DMS 273 treated with DMSO at 0.1 percent for 48 hours (cell line): Measurements from ENCODE around the gene TMEM138.

Source experiments
- DNase-seq: peaks from one replicate; lab custom pipeline; 2025; lab: John Stamatoyannopoulos, UW

Gene TMEM138

DNA sequence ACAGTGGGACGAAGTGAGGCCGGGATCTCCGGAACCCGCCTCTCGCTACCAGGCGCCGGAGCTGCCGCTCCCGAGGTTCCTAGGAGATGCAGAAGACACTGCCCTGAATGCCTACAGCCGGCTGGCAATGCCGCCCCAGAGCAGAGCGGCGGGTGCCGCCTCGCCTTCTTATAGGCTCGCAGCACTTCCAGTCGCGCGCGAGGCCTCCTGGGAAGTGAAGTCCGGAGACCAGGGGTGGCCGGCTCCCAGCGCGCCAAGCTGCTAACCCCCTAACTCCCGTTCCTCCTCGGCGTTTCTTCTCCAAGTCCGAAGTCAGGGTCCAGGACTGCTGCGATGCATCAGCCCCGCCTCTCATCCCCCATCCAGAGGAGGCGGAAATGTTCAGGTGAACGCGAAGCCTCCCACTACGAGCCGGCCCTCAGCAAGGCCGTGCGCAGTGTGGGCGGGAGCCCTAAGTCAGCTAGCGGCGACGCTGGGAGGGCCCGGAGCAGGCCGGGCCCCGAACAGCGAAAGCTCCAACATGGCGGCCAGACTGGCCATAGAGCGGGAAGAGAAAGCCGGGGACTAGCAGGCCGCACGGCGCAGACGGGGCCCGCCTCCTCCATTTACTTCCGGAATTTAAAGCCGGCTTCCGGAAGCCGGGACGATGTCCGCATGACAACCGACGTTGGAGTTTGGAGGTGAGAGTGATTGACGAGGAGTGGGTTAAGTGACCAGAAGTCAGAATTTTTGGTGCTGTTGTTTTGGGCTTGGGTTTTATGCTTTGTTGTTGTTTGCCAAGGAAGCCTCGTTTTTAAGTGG is at the start of gene TMEM138, which contains the start of gene CYB561A3:
Gene TMEM138, plus strand, starts transcription at position 634 of the 801 bp plus-strand sequence. CDS start 2,017 bp downstream, outside the sequence.
Gene CYB561A3, minus strand, starts transcription at position 142 of the 801 bp plus-strand sequence. CDS start 5,169 bp downstream, outside the sequence.
- DNase-seq = peak; percentile 74

DNA sequence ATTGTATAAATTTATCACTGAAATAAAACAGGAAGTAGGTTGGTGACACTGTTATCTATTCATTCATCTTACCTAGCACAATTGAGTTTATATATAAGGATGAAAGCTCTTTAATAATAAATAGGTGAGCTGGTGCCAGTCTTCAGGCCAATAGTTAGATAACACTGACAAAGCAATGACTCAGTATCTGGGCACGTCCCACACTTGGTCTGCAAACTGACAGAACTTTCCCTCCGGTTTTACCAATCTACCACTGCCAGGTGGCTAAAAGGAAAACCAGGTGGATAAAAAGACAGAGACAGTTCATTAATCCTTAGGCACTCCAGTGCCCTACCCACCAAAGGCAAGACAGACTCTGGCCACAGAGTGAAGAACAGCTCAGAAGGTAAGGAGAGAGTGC is 46.9 kb upstream of the TMEM138 start:
- DNase-seq = no peak

DNA sequence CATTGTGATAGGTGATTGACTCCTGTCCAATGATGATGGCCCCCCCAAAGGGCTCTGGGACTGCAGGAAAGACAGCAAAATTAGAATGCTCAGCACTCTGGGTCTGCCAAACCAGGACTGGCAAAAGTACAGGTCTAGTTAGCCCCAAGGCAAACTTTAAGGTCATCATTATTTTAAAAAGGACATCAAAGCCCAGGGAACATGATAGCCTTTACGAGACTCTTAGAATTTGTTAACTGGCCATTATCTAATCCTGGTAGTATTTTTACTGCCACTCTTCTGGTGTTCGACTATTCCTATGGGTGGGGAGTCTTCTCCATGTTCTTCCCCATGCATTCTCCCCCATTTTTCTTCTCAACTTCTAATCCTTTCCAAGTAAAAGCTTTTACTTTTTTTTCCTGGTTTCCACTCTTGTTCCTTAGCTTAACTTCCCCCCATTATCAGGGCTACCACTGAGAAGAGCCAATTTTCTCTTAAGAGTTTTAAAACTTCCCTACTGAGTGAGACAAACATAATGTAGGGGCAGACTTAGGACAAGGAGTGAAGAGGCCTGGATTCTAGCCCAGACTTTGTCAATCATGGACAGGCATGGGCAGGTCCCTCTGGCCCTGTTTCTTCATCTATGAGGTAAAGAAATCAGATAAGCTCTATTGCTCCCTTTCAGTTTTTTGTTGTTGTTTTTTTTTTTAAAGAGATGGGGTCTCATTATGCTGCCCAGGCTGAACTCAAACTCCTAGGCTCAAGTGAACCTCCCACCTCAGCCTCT is 36.3 kb upstream of the TMEM138 start:
- peak; percentile 9 for DNase-seq

DNA sequence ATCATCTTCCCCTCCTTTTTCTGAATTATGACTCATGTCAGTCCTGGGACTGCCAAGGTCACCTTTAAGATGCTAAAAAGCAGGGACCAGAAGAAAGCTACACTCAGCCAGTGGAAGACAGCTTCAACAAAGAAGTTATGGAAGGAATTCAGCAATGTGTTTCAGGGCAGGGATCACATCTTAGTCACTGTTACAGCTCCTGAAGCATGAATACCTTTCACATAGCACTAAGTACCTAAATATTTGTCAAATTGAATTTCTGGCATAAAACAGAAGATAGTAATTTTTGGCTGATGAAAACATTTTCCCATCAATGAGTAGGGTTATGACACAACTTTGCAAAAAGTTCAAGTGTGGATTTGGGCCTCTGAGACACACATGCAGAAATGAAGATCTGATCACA is 34.5 kb upstream of the TMEM138 start:
- DNase-seq = no peak

DNA sequence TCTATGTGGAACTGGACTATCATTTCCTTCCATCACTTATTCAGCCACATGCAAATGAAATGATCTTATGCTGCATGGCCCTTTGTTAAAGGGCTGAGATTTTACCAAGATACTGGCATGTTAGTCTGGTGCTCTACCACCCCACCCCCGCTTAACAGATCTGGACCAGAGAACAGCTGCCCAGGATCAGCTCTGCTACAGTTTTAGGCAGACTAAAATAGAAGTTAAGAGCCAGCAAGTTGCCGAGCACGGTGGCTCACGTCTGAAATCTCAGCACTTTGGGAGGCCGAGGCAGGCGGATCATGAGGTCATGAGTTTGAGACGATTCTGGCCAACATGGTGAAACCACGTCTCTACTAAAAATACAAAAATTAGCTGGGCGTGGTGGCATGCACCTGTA is 33.8 kb upstream of the TMEM138 start:
- no peak for DNase-seq

DNA sequence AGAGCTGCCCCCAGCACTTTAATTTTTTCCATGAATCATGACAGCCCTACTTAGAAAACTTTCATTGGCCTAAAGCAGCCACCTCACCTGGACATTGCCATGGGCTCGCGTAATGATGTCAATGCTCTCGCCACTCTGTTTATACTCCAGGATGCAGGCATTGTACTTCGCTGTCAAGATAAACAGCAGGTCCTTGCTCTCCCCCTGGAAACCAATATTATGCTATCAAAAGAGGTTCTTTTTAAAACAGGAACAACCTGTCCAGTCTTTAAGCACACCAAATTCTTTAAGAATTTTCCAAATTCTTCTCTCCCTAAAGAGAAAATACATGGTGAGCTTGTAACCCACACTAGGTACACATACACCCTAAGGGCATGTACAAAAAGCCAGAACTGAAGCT is 32.3 kb upstream of the TMEM138 start:
- no peak for DNase-seq

DNA sequence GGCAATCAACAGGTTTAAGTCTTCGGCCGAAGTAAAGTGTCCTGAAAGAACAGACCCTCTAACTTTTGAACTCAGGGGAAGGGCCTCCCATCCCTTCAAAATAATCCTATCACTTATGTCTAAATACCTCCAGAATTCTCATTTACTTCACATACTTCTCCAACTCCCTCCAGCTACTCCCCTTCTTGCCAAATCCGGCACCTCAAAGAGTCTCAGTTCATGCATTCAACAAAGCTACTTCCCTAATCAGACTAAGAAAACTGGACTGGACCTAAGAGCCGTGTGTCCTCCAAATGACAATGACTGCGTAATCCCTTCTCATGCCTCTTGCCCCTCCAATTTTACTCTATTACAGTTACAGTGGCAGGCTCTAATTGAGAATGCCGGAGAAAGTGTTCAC is 30.5 kb upstream of the TMEM138 start:
- DNase-seq = no peak

DNA sequence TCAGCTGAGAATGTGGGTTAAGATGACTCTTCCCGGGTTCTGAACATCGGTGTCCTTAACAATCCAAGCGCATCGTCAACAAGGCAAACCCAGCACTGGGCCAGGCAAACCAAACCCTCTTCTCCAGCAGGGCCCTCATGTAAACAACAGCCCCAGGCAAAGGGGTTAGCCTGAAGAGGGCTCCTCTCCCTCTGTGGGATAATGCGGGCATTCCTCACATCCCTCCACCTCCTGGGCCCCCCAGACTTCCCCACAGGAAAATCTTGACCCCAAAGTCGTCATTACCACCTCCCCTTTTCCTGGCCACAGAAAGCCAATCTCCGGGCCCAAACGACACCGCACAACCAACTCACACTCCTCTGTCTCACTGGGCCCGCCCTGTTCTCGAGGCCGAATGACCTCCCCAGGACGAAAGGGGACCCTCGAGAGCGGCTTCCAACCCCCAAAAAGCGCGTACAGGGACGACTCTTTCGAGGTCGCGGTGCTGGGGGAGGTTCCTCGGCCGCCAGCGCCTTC is 29.8 kb upstream of the TMEM138 start:
- no peak for DNase-seq

DNA sequence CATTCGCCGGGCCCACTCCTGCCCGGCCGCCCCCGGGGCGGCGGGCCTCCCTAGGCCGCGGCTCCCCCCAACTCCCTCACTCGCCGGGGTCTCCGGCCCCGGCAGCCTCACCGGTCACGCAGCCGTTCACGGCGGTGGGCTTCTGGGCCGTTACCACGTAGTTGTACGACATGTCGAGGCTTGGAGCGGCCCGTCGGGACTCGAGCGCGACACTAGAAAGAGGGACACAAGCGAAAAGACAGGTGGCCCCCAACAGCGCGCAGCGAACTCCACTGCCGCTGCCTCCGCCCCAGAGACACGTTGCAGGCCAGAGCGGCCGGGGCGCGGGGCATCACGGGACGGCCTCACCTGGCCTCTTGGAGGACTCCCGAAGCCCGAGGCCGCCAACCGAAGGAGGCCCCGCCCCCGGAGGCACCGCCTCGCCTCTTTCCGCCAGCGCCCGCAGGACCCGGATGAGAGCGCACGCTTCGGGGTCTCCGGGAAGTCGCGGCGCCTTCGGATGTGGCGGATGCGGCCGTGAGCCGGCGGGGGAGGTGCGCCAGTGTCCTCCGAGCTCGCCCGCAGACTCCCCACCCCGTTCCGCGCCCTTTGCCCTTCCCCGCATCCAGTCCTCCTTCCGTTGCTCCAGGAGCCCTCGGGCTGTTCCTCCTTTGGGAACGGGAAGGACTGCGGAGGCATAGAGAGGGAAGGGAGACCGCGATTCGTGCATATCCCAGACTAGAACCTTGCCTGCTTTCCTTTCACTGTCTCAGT is 29.2 kb upstream of the TMEM138 start, which contains the start of the genes DDB1 and TKFC:
Gene DDB1, minus strand, starts transcription at position 309 of the 753 bp plus-strand sequence. Its CDS starts 137 bp downstream, at position 172.
Gene TKFC, plus strand, starts transcription at position 432 of the 753 bp plus-strand sequence. CDS start 1,501 bp downstream, outside the sequence.
- DNase-seq = peak; percentile 61

DNA sequence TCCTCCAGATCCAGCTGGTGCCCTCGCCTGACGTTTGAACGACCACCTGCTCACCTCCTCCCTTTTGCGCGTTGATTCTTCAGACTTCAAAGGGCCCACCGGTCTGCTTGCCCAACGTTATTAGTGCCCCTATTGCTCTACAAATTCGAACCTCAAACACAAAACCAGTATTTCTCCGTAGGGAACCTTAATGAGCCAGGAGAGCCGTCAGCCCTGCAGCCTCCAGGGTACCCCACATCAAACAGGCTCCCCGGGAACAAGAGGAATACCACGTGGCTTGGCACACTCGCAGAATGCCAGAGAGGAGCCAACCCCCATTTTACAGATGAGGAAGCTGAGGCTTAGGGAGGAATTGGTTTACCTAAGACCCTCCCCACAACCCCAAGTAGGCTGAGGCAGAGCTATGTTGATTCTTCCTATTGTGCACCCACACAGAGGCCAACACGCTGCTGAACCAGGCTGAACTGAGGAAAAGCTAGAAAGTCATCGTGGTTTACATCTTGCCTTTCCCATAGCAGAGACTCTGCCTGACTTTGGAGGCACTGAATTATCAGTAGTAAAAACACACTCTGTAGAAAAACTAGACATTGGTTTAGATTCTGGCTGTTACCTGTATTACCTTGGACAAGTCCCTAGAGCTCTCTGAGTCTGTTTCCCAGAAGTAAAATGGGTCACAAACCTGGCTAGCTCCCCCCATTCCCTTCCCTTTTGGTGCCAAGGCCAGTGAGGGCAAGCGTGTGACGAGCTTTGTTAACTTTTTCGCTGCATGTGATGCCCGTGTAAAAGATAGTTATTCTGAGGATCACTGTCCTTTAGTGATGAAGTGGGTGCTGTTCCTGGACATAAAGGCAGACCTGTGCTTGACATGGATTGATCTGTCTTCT is 28.4 kb upstream of the TMEM138 start:
- DNase-seq = no peak

DNA sequence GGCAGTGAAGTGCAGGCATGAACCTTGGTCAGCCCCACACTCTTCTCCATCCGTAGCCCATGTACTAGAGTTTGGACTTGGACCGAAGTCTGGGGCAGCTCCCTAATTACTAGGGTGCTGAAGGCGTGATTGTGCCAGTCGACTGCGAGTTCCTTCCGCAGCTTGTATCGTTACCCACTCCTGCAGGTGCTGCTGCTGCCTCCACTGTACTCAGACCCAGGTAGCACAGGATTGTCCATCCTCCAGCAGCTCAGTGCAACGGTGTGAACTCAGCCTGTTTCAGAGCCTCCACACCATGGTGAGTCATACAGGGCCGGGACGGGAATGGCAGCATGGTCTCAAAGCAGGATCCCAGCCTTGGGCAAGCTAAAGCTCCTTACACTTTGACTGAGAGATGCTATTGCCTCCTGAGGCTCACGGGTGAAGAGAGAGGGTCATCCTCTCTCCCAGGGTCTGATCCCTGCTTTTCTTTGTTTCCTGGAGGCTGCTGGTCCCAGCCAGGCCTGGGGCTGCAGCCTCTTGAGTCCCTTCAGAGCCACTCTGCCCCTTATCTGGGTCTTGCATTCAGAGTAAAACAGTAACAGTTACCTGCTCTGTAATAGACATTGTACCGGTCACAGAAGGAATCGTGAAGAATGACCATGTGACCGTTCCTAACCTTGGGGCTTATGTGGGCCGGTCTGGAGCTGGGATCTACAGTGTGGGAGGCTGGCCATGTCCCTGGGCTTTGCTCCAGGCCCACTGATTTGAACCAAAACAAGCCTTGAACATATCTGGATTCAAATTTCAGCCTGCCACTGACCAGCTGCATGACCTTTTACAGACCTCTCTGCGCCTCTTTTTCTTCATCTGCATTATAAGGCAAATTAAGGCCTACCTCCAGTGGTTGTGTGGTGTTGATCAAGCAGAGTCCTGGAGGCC is 27.5 kb upstream of the TMEM138 start:
- DNase-seq = no peak

DNA sequence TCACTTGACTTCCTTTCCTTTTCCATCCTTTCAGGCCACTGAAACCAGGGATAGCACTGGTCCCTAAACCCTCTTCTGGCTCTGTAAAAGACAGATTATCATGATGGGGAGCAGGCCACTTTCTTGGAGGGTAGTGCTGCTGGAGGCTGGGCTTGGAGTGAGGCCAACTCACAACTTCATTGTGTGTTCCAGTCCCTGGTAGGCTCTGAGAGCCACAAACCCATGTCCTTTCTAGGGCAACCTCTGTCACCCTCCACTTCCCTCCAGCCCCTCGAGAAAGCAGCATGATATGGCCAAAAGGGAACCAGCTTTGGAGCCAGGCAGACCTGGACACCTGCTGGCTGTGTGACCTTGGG is 26.8 kb upstream of the TMEM138 start:
- DNase-seq = no peak

DNA sequence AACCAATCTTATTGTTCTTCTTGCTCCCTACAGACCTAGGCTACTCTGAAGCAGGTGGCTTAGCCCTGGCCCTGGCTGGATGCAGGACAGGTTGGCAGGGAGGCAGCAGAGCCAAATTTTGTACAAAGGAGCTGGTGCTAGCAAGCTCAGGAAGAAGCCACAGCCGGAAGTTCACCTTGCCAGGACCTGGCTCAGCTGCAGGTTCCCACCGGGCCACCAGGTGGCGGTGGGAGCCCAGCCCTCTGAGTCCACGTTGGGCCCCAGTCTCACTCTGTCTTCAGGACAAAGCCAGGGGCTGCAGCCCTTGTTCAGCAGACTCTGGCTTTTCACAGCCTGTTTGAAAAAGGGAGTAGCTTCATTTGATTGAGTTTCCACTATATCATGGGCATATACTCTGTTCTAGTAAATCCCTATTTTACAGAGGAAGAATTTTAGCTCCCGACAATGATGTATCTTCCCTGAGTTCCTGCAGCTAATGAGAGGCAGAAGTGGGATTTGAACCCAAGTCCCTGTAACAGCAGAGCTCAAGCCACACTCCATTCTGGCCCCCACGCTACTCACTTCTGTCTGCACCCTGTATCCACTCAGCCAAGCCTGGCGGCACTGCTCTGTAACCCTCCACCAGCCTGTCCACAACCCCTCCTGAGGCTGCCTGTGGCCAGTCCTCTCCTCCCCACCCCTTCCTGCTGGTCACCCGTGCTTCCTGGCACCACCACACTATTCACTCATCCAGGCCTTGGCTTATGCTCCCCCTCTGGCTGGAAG is 25.8 kb upstream of the TMEM138 start:
- DNase-seq = peak; percentile 25

DNA sequence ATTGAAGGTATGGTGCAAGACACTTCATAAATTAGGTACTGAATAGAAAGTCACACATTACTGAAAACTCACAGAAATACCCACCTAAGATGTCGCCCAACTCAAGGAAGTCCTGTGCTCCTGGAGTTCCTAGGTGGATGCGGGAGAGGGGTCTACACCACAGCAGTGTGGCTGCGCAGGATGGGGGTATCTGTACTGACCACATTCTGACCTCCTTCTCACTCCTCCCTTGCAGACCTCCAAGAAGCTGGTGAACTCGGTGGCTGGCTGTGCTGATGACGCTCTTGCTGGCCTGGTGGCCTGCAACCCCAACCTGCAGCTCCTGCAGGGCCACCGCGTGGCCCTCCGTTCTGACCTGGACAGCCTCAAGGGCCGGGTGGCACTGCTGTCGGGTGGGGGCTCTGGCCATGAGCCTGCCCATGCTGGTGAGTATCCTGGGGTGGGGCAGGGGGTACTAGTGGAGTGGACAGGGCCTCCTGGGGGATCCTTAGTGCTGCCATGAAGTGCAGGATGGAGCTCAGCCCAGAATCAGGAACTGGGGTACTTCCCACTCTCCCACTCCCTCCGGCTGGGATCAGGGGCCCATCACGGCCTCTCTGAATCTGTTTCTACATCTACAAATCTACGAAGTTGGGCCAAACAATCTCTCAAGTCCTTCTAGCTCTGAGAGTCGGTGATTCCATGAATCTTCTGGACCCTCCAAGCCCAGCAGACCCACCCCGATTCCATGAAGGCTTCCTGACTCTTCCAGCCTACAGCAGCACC is 24.3 kb upstream of the TMEM138 start:
- DNase-seq = no peak

DNA sequence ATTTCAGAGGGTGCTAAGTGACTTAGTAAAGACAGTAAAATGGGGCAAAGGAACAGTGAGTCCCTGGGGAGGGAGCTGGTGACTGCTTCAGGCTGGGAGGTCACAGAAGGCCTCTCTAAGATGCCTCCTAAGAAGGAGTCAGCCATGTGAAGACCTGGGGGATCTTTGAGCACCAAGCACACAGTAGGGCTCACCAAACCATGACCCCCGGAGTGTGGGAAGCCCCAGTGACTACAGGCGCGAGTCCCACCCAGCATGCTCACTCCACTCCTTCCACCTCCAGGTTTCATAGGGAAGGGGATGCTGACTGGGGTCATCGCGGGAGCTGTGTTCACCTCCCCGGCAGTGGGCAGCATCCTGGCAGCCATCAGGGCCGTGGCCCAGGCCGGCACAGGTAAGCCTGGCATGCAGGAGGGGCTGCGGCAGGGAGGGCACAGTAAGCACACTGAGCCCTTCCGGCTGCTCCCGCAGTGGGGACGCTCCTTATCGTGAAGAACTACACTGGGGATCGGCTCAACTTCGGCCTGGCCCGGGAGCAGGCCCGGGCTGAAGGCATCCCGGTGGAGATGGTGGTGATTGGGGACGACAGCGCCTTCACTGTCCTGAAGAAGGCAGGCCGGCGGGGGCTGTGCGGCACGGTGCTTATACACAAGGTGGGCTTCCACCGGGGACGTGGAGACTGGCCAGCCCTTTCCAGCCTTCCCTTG is 23.2 kb upstream of the TMEM138 start:
- no peak for DNase-seq

DNA sequence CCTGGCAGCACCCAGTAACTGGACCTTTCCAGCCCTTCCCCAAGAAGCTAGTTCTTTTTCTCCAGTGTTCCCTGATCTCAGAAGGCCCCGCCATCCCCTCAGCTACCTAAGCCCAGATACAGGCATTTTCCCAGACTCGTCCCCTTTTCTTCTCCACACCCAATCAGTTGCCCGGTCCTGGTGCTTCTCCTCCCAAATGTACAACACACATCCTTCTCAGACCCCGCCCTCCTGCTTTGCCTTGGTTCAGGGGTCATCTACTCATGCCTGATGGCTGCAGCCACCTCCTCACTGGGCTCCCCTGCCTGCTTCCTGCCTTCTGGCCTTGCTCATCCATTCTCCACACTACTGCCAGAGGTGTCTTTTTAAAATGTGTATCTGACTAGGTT is 22.7 kb upstream of the TMEM138 start:
- DNase-seq = no peak

DNA sequence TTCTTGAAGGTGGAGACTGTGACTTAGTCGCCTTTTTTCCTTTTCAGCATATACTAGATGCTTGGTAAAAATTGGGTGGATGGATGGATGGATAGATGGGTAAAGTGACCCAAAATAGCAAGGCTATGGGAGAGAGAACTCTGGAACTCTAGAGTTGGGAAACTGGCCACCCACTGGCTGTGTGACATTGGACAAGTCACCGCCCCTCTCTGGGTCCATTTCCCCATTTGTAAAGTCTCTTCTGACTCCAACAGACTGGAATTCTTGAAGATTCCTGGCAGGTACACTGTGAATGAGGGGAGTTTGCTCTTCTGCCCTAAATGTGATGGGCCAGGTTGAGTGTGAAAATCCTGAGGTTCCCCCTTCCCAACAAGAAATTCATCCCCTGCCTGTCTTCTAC is 21.2 kb upstream of the TMEM138 start:
- no peak for DNase-seq

DNA sequence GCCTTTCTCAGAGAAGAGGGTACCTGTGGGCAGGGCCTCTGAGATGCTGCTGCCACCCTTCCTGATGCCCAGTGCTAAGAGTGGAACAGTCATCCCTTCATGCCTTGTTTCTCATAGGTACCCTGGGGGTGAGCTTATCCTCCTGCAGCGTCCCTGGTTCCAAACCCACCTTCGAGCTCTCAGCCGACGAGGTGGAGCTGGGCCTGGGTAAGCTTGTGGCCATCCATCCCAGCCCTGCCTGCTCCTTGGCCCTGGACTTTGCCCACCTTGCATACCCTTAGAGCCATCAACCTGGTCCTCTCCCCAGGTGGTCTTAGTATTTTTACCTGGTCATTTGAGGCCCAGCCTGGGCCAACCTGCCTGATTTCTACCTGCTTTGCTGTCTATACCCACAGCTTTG is 20.5 kb upstream of the TMEM138 start:
- no peak for DNase-seq
